ENCODE measurements around the gene CA10.

DNA sequence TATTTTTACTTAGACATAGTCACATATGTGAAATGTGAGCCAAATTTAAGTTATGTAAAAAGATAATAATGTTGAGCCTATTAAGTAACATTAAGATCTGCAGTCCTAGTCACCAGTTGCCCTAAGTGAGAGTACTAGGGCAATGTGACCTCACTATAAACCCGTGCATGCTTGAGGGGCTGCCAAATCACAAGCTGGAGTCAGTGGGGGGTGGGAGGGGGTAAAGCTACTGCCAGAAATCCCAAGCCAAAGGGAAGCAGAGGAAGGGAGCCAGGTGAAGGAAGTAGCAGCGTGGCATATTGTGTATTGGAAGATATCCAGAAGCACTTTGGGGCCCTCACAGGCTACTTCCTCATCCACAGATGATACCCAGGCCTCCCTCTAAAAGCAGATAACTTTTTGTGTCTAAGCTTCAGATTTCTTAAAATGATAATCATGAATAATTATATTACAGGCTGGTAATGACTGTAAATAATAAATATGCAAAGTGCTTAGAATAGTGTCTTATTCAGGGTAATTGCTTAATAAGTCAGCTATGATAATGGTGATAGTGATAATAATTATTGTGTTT lies 134.1 kb downstream of the CA10 start:
- TF ChIP-seq, protein P1, sequence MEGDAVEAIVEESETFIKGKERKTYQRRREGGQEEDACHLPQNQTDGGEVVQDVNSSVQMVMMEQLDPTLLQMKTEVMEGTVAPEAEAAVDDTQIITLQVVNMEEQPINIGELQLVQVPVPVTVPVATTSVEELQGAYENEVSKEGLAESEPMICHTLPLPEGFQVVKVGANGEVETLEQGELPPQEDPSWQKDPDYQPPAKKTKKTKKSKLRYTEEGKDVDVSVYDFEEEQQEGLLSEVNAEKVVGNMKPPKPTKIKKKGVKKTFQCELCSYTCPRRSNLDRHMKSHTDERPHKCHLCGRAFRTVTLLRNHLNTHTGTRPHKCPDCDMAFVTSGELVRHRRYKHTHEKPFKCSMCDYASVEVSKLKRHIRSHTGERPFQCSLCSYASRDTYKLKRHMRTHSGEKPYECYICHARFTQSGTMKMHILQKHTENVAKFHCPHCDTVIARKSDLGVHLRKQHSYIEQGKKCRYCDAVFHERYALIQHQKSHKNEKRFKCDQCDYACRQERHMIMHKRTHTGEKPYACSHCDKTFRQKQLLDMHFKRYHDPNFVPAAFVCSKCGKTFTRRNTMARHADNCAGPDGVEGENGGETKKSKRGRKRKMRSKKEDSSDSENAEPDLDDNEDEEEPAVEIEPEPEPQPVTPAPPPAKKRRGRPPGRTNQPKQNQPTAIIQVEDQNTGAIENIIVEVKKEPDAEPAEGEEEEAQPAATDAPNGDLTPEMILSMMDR (conservative IDR thresholded peaks at IDR 0.05; ENCODE audit: low read depth, low read length), result no peak
- no peak for TF ChIP-seq EZH2 (IDR thresholded peaks at IDR 0.05; ENCODE audit: borderline replicate concordance, low read depth, low read length, poor library complexity, severe bottlenecking)

Data from A673 (cell line).